HepG2 (cell line): ENCODE measurements around the gene NEMP2. TPM values are rescaled to one million over a fixed set of nuclear protein-coding genes. Genes with fewer than 3 reads are reported as not detected.

Experiments used
- GPN1 ChIP-seq: sonication (generic); formaldehyde crosslinking; IDR thresholded peaks from 2 replicates; pipeline ENCODE4 v1.5.1; 2020; ENCODE audit warnings: missing genetic modification reagents, borderline replicate concordance
- PHF5A ChIP-seq: IDR thresholded peaks from one replicate; pipeline ENCODE4 v1.6.1; 2018; ENCODE audit warnings: low read depth, missing genetic modification reagents; ENCODE audit not compliant: unreplicated experiment
- POGZ ChIP-seq: sonication (generic); formaldehyde crosslinking; IDR thresholded peaks from 2 replicates; pipeline ENCODE4 v1.4.0; 2020; ENCODE audit warnings: mild to moderate bottlenecking, missing genetic modification reagents
- PTBP1 ChIP-seq: fragments of 200-400 bp; formaldehyde crosslinking; IDR thresholded peaks from 2 replicates; pipeline ENCODE4 v1.6.1; 2018; ENCODE audit warnings: low read length, low read depth; ENCODE audit not compliant: poor library complexity, severe bottlenecking
- SALL1 ChIP-seq: sonication (generic); formaldehyde crosslinking; IDR thresholded peaks from 2 replicates; pipeline ENCODE4 v1.8.0; 2022; ENCODE audit warnings: mild to moderate bottlenecking, missing genetic modification reagents
- ZFP36L2 ChIP-seq: sonication (generic); formaldehyde crosslinking; IDR thresholded peaks from 2 replicates; pipeline ENCODE4 v1.4.0; 2020; ENCODE audit warnings: missing genetic modification reagents
- ZKSCAN5 ChIP-seq: sonication (generic); formaldehyde crosslinking; IDR thresholded peaks from 2 replicates; pipeline ENCODE4 v1.5.1; 2020; ENCODE audit warnings: mild to moderate bottlenecking, missing genetic modification reagents
- ZNF136 ChIP-seq: sonication (generic); formaldehyde crosslinking; IDR thresholded peaks from 2 replicates; pipeline ENCODE4 v1.8.1; 2022; ENCODE audit warnings: low read depth, mild to moderate bottlenecking, moderate library complexity, missing genetic modification reagents
- ZNF75D ChIP-seq: sonication (generic); formaldehyde crosslinking; IDR thresholded peaks from 2 replicates; pipeline ENCODE4 v1.8.1; 2023; ENCODE audit warnings: missing genetic modification reagents, mild to moderate bottlenecking, borderline replicate concordance
- polyA plus RNA-seq, 8 experiments: library from polyadenylated mRNA; depleted of rRNA in 3 of 8; stranded (reverse) in 7 of 8; unstranded in 1 of 8; fragments of >200 nt; fragmentation: Illumina TruSeq in 4 of 8; extraction: Trizol in 4 of 8; gene quantifications; 2 replicates each; pipeline versions ENCODE4 v1.2.1 to v1.2.3, GENCODE V29; 2011 to 2016; ENCODE audit warnings: low read depth in 4 of 8, missing spikeins in 1 of 8, mixed read lengths in 1 of 8; ENCODE audit not compliant: insufficient read depth in 1 of 8
- total RNA-seq, 5 experiments: library from RNA; depleted of rRNA; stranded (reverse); fragments of >200 nt; fragmentation: Illumina TruSeq; extraction: Trizol; gene quantifications; 2 replicates each; pipeline ENCODE4 v1.2.3, GENCODE V29; 2016; ENCODE audit warnings: low read depth in 1 of 5
- TF ChIP-seq, protein P1 (sequence below): sonication (generic); formaldehyde crosslinking; IDR thresholded peaks from 2 replicates; pipeline ENCODE4 v1.5.0; 2020; ENCODE audit warnings: missing genetic modification reagents, mild to moderate bottlenecking, borderline replicate concordance
- TF ChIP-seq, protein P2 (sequence below): sonication (generic); formaldehyde crosslinking; IDR thresholded peaks from 2 replicates; pipeline ENCODE4 v1.4.0; 2020; ENCODE audit warnings: missing genetic modification reagents
- TF ChIP-seq, protein P3 (sequence below): sonication (generic); formaldehyde crosslinking; IDR thresholded peaks from 2 replicates; pipeline ENCODE4 v1.4.0; 2020; ENCODE audit warnings: low read depth, mild to moderate bottlenecking, missing genetic modification reagents
- TF ChIP-seq, protein P4 (sequence below): sonication (generic); formaldehyde crosslinking; conservative IDR thresholded peaks from 2 replicates; pipeline ENCODE4 v1.8.0; 2022; ENCODE audit warnings: low read depth, missing genetic modification reagents
- TF ChIP-seq, protein P5 (sequence below): IDR thresholded peaks from 2 replicates; pipeline ENCODE4 v1.6.1; 2016; ENCODE audit warnings: low read depth, missing genetic modification reagents, missing compliant biosample characterization
- TF ChIP-seq, protein P6 (sequence below): sonication (generic); formaldehyde crosslinking; IDR thresholded peaks from 2 replicates; pipeline ENCODE4 v1.4.0; 2020; ENCODE audit warnings: missing genetic modification reagents

Gene NEMP2
- total and polyA plus RNA-seq, 2 of the 13 experiments (the other 11 are each of a cell fraction or from before 2014, with no cell fraction given), result 2.4 to 9.8 TPM

DNA sequence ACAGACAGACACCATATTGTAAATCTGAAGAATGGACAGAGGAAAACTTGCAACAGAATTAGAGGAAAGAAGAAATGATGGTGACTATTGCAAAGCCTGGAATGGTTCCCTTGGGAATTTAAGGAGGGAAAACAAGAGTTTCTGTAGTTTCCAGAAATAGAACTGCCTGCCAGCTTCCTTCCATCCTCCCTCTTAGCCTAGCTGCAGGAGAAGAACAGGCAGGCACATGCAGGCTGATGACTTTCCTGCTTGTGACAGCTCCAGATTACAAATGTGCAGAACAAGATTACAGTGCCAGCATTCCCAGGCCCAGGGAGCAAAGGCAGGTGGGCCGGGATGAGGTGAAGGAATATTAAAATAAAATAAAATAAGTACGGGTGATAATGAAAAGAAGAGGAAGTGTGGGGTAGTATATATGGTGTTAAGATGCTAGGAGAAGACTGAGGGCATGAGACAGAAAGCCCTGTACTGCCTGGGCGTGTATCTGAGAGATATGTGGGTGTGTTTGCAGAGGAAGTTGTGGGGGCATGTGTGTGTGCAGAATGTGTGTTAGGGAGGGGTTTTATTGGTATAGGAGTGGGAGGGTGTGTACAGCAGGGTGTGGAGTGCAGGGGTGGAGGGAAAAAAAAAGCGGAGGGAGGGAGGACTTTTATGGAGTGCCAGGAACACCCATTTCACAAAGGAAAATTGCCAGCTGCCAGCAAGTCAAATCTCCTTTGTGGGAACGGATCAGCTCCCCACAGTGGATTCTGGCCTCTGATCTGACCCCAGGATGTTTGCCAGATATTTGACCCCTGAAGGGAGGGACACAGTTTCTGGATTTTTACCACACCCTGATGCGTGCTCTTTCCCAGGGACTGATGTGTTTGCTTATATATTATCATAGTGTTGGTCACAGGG lies 43.9 kb upstream of the NEMP2 start (continued):
- TF ChIP-seq, protein P1, sequence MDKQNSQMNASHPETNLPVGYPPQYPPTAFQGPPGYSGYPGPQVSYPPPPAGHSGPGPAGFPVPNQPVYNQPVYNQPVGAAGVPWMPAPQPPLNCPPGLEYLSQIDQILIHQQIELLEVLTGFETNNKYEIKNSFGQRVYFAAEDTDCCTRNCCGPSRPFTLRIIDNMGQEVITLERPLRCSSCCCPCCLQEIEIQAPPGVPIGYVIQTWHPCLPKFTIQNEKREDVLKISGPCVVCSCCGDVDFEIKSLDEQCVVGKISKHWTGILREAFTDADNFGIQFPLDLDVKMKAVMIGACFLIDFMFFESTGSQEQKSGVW (CRISPR knock-in tag), result no peak
- TF ChIP-seq SALL1 (peak; percentile 59), ZKSCAN5 (CRISPR knock-in tag) (no peak), POGZ (CRISPR knock-in tag) (no peak), ZNF75D (CRISPR knock-in tag) (no peak), ZNF136 (CRISPR knock-in tag) (0 out of 2 replicates have a peak, but pooled peaks have one; percentile 55), PHF5A (CRISPR knock-in tag) (no peak), GPN1 (CRISPR knock-in tag) (no peak), ZFP36L2 (CRISPR knock-in tag) (no peak), PTBP1 (no peak)
- TF ChIP-seq, protein P2, sequence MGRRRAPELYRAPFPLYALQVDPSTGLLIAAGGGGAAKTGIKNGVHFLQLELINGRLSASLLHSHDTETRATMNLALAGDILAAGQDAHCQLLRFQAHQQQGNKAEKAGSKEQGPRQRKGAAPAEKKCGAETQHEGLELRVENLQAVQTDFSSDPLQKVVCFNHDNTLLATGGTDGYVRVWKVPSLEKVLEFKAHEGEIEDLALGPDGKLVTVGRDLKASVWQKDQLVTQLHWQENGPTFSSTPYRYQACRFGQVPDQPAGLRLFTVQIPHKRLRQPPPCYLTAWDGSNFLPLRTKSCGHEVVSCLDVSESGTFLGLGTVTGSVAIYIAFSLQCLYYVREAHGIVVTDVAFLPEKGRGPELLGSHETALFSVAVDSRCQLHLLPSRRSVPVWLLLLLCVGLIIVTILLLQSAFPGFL (CRISPR knock-in tag), result no peak
- TF ChIP-seq, protein P3, sequence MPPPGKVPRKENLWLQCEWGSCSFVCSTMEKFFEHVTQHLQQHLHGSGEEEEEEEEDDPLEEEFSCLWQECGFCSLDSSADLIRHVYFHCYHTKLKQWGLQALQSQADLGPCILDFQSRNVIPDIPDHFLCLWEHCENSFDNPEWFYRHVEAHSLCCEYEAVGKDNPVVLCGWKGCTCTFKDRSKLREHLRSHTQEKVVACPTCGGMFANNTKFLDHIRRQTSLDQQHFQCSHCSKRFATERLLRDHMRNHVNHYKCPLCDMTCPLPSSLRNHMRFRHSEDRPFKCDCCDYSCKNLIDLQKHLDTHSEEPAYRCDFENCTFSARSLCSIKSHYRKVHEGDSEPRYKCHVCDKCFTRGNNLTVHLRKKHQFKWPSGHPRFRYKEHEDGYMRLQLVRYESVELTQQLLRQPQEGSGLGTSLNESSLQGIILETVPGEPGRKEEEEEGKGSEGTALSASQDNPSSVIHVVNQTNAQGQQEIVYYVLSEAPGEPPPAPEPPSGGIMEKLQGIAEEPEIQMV (CRISPR knock-in tag), result no peak
- TF ChIP-seq, protein P4, sequence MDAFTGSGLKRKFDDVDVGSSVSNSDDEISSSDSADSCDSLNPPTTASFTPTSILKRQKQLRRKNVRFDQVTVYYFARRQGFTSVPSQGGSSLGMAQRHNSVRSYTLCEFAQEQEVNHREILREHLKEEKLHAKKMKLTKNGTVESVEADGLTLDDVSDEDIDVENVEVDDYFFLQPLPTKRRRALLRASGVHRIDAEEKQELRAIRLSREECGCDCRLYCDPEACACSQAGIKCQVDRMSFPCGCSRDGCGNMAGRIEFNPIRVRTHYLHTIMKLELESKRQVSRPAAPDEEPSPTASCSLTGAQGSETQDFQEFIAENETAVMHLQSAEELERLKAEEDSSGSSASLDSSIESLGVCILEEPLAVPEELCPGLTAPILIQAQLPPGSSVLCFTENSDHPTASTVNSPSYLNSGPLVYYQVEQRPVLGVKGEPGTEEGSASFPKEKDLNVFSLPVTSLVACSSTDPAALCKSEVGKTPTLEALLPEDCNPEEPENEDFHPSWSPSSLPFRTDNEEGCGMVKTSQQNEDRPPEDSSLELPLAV (CRISPR knock-in tag), result no peak
- TF ChIP-seq, protein P5, sequence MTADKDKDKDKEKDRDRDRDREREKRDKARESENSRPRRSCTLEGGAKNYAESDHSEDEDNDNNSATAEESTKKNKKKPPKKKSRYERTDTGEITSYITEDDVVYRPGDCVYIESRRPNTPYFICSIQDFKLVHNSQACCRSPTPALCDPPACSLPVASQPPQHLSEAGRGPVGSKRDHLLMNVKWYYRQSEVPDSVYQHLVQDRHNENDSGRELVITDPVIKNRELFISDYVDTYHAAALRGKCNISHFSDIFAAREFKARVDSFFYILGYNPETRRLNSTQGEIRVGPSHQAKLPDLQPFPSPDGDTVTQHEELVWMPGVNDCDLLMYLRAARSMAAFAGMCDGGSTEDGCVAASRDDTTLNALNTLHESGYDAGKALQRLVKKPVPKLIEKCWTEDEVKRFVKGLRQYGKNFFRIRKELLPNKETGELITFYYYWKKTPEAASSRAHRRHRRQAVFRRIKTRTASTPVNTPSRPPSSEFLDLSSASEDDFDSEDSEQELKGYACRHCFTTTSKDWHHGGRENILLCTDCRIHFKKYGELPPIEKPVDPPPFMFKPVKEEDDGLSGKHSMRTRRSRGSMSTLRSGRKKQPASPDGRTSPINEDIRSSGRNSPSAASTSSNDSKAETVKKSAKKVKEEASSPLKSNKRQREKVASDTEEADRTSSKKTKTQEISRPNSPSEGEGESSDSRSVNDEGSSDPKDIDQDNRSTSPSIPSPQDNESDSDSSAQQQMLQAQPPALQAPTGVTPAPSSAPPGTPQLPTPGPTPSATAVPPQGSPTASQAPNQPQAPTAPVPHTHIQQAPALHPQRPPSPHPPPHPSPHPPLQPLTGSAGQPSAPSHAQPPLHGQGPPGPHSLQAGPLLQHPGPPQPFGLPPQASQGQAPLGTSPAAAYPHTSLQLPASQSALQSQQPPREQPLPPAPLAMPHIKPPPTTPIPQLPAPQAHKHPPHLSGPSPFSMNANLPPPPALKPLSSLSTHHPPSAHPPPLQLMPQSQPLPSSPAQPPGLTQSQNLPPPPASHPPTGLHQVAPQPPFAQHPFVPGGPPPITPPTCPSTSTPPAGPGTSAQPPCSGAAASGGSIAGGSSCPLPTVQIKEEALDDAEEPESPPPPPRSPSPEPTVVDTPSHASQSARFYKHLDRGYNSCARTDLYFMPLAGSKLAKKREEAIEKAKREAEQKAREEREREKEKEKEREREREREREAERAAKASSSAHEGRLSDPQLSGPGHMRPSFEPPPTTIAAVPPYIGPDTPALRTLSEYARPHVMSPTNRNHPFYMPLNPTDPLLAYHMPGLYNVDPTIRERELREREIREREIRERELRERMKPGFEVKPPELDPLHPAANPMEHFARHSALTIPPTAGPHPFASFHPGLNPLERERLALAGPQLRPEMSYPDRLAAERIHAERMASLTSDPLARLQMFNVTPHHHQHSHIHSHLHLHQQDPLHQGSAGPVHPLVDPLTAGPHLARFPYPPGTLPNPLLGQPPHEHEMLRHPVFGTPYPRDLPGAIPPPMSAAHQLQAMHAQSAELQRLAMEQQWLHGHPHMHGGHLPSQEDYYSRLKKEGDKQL (CRISPR knock-in tag), result no peak
- TF ChIP-seq, protein P6, sequence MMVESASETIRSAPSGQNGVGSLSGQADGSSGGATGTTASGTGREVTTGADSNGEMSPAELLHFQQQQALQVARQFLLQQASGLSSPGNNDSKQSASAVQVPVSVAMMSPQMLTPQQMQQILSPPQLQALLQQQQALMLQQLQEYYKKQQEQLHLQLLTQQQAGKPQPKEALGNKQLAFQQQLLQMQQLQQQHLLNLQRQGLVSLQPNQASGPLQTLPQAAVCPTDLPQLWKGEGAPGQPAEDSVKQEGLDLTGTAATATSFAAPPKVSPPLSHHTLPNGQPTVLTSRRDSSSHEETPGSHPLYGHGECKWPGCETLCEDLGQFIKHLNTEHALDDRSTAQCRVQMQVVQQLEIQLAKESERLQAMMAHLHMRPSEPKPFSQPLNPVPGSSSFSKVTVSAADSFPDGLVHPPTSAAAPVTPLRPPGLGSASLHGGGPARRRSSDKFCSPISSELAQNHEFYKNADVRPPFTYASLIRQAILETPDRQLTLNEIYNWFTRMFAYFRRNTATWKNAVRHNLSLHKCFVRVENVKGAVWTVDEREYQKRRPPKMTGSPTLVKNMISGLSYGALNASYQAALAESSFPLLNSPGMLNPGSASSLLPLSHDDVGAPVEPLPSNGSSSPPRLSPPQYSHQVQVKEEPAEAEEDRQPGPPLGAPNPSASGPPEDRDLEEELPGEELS, result peak; percentile 62; the same call in 1 of the 2 replicates
